Smooth muscle cell (in vitro differentiated cells): Measurements from ENCODE around the gene CCDC197. TPM values are rescaled to one million over a fixed set of nuclear protein-coding genes. Genes with fewer than 3 reads are reported as not detected.

Experiments used
- DNase-seq: peaks from one replicate; lab custom pipeline; 2025; ENCODE audit not compliant: unreplicated experiment; lab: John Stamatoyannopoulos, UW
- H2AFZ ChIP-seq: fragments of 200-600 bp; sonication (generic); 2 replicates; pipeline ENCODE4 v1.6.0; 2016; ENCODE audit warnings: antibody characterized with exemption, low read depth, mild to moderate bottlenecking
- H3F3A ChIP-seq: fragments of 200-600 bp; sonication (generic); 2 replicates; pipeline ENCODE4 v1.6.0; 2017; ENCODE audit warnings: antibody characterized with exemption, low read depth
- H3K27ac ChIP-seq: fragments of 200-600 bp; sonication (generic); 2 replicates; pipeline ENCODE4 v1.5.1; 2016; ENCODE audit warnings: low read depth, mild to moderate bottlenecking
- H3K27me3 ChIP-seq: fragments of 200-600 bp; sonication (generic); 2 replicates; pipeline ENCODE4 v1.6.1; 2016; ENCODE audit warnings: low read depth, mild to moderate bottlenecking
- H3K36me3 ChIP-seq: fragments of 200-600 bp; sonication (generic); 2 replicates; pipeline ENCODE4 v1.5.1; 2016; ENCODE audit warnings: low read depth
- H3K4me1 ChIP-seq: fragments of 200-600 bp; sonication (generic); 2 replicates; pipeline ENCODE4 v1.5.1; 2016; ENCODE audit warnings: low read depth
- H3K4me2 ChIP-seq: fragments of 200-600 bp; sonication (generic); 2 replicates; pipeline ENCODE4 v1.6.0; 2016; ENCODE audit warnings: mild to moderate bottlenecking
- H3K4me3 ChIP-seq: fragments of 200-600 bp; sonication (generic); 2 replicates; pipeline ENCODE4 v1.5.1; 2016; ENCODE audit warnings: mild to moderate bottlenecking
- H3K79me2 ChIP-seq: fragments of 200-600 bp; sonication (generic); 2 replicates; pipeline ENCODE4 v1.6.0; 2016; ENCODE audit warnings: low read depth, mild to moderate bottlenecking
- H3K9ac ChIP-seq: fragments of 200-600 bp; sonication (generic); 2 replicates; pipeline ENCODE4 v1.6.0; 2016; ENCODE audit warnings: low read depth
- H3K9me3 ChIP-seq: fragments of 200-600 bp; sonication (generic); replicated peaks from 2 replicates; pipeline ENCODE4 v1.5.1; 2016; ENCODE audit warnings: low read depth
- H4K20me1 ChIP-seq: fragments of 200-600 bp; sonication (generic); 2 replicates; pipeline ENCODE4 v1.6.0; 2016; ENCODE audit warnings: low read depth
- CTCF ChIP-seq: fragments of 200-600 bp; sonication (generic); IDR thresholded peaks from 2 replicates; pipeline ENCODE4 v1.5.1; 2017; ENCODE audit warnings: borderline replicate concordance, mild to moderate bottlenecking, antibody characterized with exemption; ENCODE audit not compliant: insufficient read depth, poor library complexity, severe bottlenecking
- WGBS: methylation state at CpG from one replicate; pipeline ENCODE4 v1.1.7; 2016; ENCODE audit warnings: low lambda C conversion rate; 5-methylcytosine and 5-hydroxymethylcytosine counted together
- polyA plus RNA-seq: library from polyadenylated mRNA; unstranded; fragments of >200 nt; fragmentation: Nextera tagmentation; extraction: Ambion mirVana; gene quantifications from 2 replicates; pipeline ENCODE4 v1.2.1, GENCODE V29; 2016
- total RNA-seq: library from RNA; depleted of rRNA; stranded (reverse); fragments of >200 nt; gene quantifications from 2 replicates; pipeline ENCODE4 v1.2.3, GENCODE V29; 2014

CCDC197 gene
- total and polyA plus RNA-seq, 2 experiments from 2014 or later = not detected

- no peak for TF ChIP-seq CTCF
- Histone ChIP-seq H3K27me3 (no peaks in the 10 kb centered on the region), H3K9ac (no peak overlapping the region), H3K4me2 (no peak overlapping the region), H3K9me3 (no peaks in the 10 kb centered on the region), H3K36me3 (no peaks in the 10 kb centered on the region), H4K20me1 (no peaks in the 10 kb centered on the region), H3K27ac (no peak overlapping the region), H2AFZ (no peak overlapping the region), H3K4me3 (no peak overlapping the region), H3K4me1 (peaks cover 3% of the 10 kb centered on the region), H3F3A (peaks cover 6% of the 10 kb centered on the region), H3K79me2 (no peaks in the 10 kb centered on the region)
- DNase-seq = no peak
- WGBS = 70% methylated on average over 8 of the region's 8 CpGs
Observed at GRCh38 chr14:93955850-93956481, 41.1 kb upstream of the CCDC197 start.

- Histone ChIP-seq H3K27me3 (no peaks in the 10 kb centered on the region), H3K27ac (no peak overlapping the region), H3F3A (peaks cover 6% of the 10 kb centered on the region), H3K4me3 (no peak overlapping the region), H3K9me3 (no peaks in the 10 kb centered on the region), H4K20me1 (no peaks in the 10 kb centered on the region), H2AFZ (no peak overlapping the region), H3K79me2 (no peaks in the 10 kb centered on the region), H3K4me2 (no peak overlapping the region), H3K36me3 (no peaks in the 10 kb centered on the region), H3K9ac (no peak overlapping the region), H3K4me1 (peaks cover 3% of the 10 kb centered on the region)
- 74% methylated on average over 14 of the region's 14 CpGs for WGBS
- no peak for DNase-seq
- no peak for TF ChIP-seq CTCF
Observed at GRCh38 chr14:93956514-93957332, 40.4 kb upstream of the CCDC197 start.

GRCh38 chr14:93957333-93957710 is 39.8 kb upstream of the CCDC197 start:
- H2AFZ ChIP-seq = no peak overlapping the region
- no peak for DNase-seq
- no peaks in the 10 kb centered on the region for H3K79me2 ChIP-seq
- H3K27ac ChIP-seq = no peak overlapping the region
- no peak overlapping the region for H3K4me2 ChIP-seq
- no peak for TF ChIP-seq CTCF
- H3F3A ChIP-seq = peaks cover 6% of the 10 kb centered on the region
- H3K4me3 ChIP-seq = no peak overlapping the region
- H3K9me3 ChIP-seq = no peaks in the 10 kb centered on the region
- no peak overlapping the region for H3K9ac ChIP-seq
- no peaks in the 10 kb centered on the region for H3K36me3 ChIP-seq
- no peaks in the 10 kb centered on the region for H4K20me1 ChIP-seq
- peaks cover 3% of the 10 kb centered on the region for H3K4me1 ChIP-seq
- H3K27me3 ChIP-seq = no peaks in the 10 kb centered on the region
- 89% methylated on average over 7 of the region's 7 CpGs for WGBS
